ENCODE results near the gene EXTL2.

DNA sequence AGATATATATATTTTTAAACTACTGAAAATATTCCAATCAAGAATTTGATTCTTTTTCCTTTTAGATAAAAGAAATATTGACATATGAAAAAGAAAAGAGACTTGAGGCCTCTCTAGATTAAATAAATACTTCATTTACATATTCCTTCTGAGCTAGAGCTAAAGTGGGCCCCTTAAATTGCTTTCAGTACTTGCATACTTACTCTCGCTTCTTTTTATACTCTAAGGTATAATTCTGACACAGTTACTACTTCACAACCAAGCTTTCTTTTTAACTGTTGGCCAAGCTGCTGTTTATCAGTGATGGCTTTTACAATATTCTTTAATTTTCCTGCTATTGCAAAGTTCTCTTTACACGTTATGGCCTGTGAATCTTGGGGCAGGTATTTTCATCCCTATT, 24.6 kb downstream of the EXTL2 start:
- TF ChIP-seq GATA3 (IDR thresholded peaks at IDR 0.05; ENCODE audit: low read depth, low read length) (no peak), GATA2 (IDR thresholded peaks at IDR 0.05; ENCODE audit: low read depth, low read length) (no peak)
